Measurements from ENCODE around the gene HDX.
"Not testable (repeated sequence)": the region's sequence is repeated elsewhere in the genome, so short reads cannot be mapped to it uniquely, and the experiment has no call there.

HDX gene

GRCh38 chrX:84336646-84337045 lies 165.6 kb downstream of the HDX start:
- no peak for DNase-seq

GRCh38 chrX:84335121-84335520 lies 167.1 kb downstream of the HDX start:
- DNase-seq, result no peak

GRCh38 chrX:84322083-84322827 lies 180.0 kb downstream of the HDX start:
- no peak for DNase-seq

- DNase-seq, result no peak
These were observed 181.6 kb downstream of the HDX start for GRCh38 chrX:84320614-84321013.

- DNase-seq, result no peak
These were observed 182.2 kb downstream of the HDX start for GRCh38 chrX:84320023-84320422.

- no peak for DNase-seq
These were observed 183.6 kb downstream of the HDX start for GRCh38 chrX:84318661-84319060.

- DNase-seq, result not testable (repeated sequence)
These were observed 186.3 kb downstream of the HDX start for GRCh38 chrX:84315946-84316345.
